ENCODE results near the gene CFAP54.

- no peak for TF ChIP-seq JUN (IDR thresholded peaks at IDR 0.05; ENCODE audit: borderline replicate concordance, insufficient read depth, insufficient read length, low read depth)
- no peak for TF ChIP-seq POLR2AphosphoS5 (IDR thresholded peaks at IDR 0.05; ENCODE audit: insufficient read depth, low read depth, low read length)
- no peak for TF ChIP-seq CTCF (IDR thresholded peaks at IDR 0.05; ENCODE audit: extremely low read depth in 1 of 2, insufficient read depth in 1 of 2, low read depth in 1 of 2, low read length in 2 of 2)
- no peak for TF ChIP-seq POLR2A (IDR thresholded peaks at IDR 0.05; ENCODE audit: low read depth, low read length)
- no peak for TF ChIP-seq EZH2 (IDR thresholded peaks at IDR 0.05; ENCODE audit: borderline replicate concordance, low read depth, low read length, severe bottlenecking)
- TF ChIP-seq MAX (IDR thresholded peaks at IDR 0.05; ENCODE audit: insufficient read depth, insufficient read length) = no peak
Observed at GRCh38 chr12:96442906-96443305, 46.5 kb upstream of the CFAP54 start.

Measured in endothelial cell of umbilical vein (primary cell).